Keratinocyte (primary cell): ENCODE results near the gene USH1C.

ENCODE experiments used
- CTCF ChIP-seq, 3 experiments: IDR thresholded peaks in 1 of 3; conservative IDR thresholded peaks in 1 of 3; optimal IDR thresholded peaks in 1 of 3; 2 replicates in 2 of 3; 3 replicates in 1 of 3; pipeline versions ENCODE3 to v1.5.1; 2011; ENCODE audit warnings: low read length in 3 of 3, mild to moderate bottlenecking in 3 of 3, moderate library complexity in 2 of 3, control low read depth in 1 of 3, inconsistent platforms in 1 of 3; ENCODE audit not compliant: insufficient read depth in 2 of 3; ENCODE audit errors: extremely low read depth in 1 of 3
- EZH2 ChIP-seq: IDR thresholded peaks from one replicate; pipeline ENCODE4 v1.6.1; 2012; ENCODE audit warnings: inconsistent platforms, mild to moderate bottlenecking, low read length, moderate library complexity

- TF ChIP-seq CTCF (optimal IDR thresholded peaks at IDR 0.05 in 1 of 3, IDR thresholded peaks at IDR 0.05 in 1 of 3, conservative IDR thresholded peaks at IDR 0.05 in 1 of 3; ENCODE audit: extremely low read depth in 1 of 3, insufficient read depth in 2 of 3, low read length in 3 of 3) (no peak), EZH2 (no peak)
Observed at GRCh38 chr11:17533341-17533740, 10.9 kb downstream of the USH1C start.
